Activated naive CD8-positive, alpha-beta T cell (primary cell): ENCODE data around the gene RPS27L.

Experiments used
- H3K27ac Mint-ChIP-seq: one replicate; pipeline ENCODE4 v1.8.0; 2021; ENCODE audit warnings: mixed read lengths
- H3K27me3 Mint-ChIP-seq: one replicate; pipeline ENCODE4 v1.8.0; 2021; ENCODE audit warnings: mixed read lengths
- H3K36me3 Mint-ChIP-seq: one replicate; pipeline ENCODE4 v1.8.0; 2021; ENCODE audit warnings: mixed read lengths
- H3K4me1 Mint-ChIP-seq: one replicate; pipeline ENCODE4 v1.8.0; 2021; ENCODE audit warnings: low read depth, mixed read lengths
- H3K4me3 Mint-ChIP-seq: one replicate; pipeline ENCODE4 v1.8.0; 2021; ENCODE audit warnings: mild to moderate bottlenecking, mixed read lengths
- H3K9me3 Mint-ChIP-seq: one replicate; pipeline ENCODE4 v1.8.0; 2021; ENCODE audit warnings: low read depth, mixed read lengths

The RPS27L gene

DNA sequence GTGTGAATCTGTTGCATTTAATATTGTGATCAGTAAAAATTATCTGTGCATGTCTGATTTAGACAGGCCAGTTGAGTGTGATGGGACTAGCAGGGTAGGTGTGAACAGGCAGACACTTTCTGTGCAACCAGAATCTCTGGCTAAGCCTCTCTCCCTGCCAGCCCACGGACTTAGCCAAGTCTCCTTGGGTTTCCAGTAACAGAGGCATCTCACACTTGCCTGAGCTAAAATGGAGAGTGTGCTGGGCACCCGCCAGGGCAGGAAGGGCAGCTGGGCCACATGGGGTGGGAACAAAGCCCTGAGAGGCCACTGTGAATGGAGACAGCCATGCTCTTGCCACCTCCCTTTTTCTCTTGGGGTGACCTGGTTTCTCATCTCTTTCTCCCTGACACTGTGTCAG lies 12.5 kb upstream of the RPS27L start:
- H3K36me3 Mint-ChIP-seq, result no peaks in the 10 kb centered on the region
- H3K4me3 Mint-ChIP-seq, result no peak overlapping the region
- no peaks in the 10 kb centered on the region for H3K9me3 Mint-ChIP-seq
- H3K4me1 Mint-ChIP-seq, result peaks cover 5% of the 10 kb centered on the region
- no peak overlapping the region for H3K27ac Mint-ChIP-seq
- no peaks in the 10 kb centered on the region for H3K27me3 Mint-ChIP-seq

- Mint-ChIP-seq H3K36me3 (no peaks in the 10 kb centered on the region), H3K4me3 (no peak overlapping the region), H3K4me1 (peaks cover 5% of the 10 kb centered on the region)
Observed at GRCh38 chr15:63166219-63166618, 8.9 kb upstream of the RPS27L start.

GRCh38 chr15:63165166-63165859 lies 8.0 kb upstream of the RPS27L start:
- no peak overlapping the region for H3K27ac Mint-ChIP-seq

More at GRCh38 chr15:63166219-63166618, 8.9 kb upstream of the RPS27L start:
- no peaks in the 10 kb centered on the region for H3K9me3 Mint-ChIP-seq
- no peaks in the 10 kb centered on the region for H3K27me3 Mint-ChIP-seq
- H3K27ac Mint-ChIP-seq, result no peak overlapping the region

DNA sequence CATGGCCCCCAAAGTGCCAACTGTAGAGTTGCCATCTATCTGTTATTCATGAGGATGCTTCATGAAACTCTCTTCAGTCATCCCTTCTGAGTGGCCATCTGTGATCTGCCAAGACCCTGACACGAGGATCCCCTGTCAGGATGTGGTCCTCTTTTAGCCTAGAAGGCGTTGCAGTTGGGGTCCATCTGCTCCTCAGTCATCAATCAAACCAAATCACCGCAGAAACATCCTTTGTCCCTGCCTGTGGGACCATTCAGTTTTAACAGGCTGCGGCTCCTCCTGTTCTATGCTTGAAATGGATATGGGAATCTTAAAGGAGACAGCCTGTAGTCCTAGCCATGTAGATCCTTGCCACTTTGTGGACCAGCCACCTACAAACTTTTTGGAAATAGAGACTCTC lies 5.9 kb upstream of the RPS27L start:
- H3K27me3 Mint-ChIP-seq, result no peaks in the 10 kb centered on the region
- no peaks in the 10 kb centered on the region for H3K9me3 Mint-ChIP-seq
- H3K4me3 Mint-ChIP-seq, result no peak overlapping the region
- no peaks in the 10 kb centered on the region for H3K36me3 Mint-ChIP-seq
- H3K27ac Mint-ChIP-seq, result no peak overlapping the region
- H3K4me1 Mint-ChIP-seq, result peaks cover 5% of the 10 kb centered on the region

More at GRCh38 chr15:63165166-63165859, 8.0 kb upstream of the RPS27L start:
- H3K36me3 Mint-ChIP-seq, result no peaks in the 10 kb centered on the region
- no peak overlapping the region for H3K4me3 Mint-ChIP-seq
- H3K9me3 Mint-ChIP-seq, result no peaks in the 10 kb centered on the region
- no peaks in the 10 kb centered on the region for H3K27me3 Mint-ChIP-seq
- peaks cover 5% of the 10 kb centered on the region for H3K4me1 Mint-ChIP-seq

GRCh38 chr15:63160638-63161037 lies 3.4 kb upstream of the RPS27L start:
- Mint-ChIP-seq H3K27ac (no peak overlapping the region), H3K4me1 (peaks cover 9% of the 10 kb centered on the region)

DNA sequence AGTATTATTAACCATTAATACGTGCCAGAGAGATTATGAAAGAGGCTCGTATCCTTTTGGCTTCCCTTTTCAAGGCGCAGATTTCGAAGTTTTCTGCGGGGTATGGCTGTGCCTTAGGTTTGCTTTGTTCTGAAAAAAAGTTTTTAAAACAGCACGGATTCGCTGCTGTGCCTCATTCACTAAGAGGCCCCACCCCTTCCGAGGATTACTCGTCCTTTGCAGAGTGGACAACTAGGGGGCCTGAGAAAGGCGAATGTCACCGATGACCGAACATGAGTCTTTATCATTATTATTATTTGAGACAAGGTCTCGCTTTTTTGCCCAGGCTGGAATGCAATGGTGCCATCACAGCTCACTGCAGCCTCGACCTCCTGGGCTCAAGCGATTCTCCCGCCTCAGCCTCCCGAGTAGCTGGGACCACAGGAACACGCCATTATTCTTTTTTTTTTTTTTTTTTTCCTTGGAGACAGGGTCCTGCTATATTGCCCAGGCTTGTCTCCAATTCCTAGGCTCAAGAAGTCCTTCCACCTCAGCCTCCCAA lies 684 bp upstream of the RPS27L start:
- Mint-ChIP-seq H3K36me3 (no peaks in the 10 kb centered on the region), H3K4me3 (peak overlapping the region; percentile 90), H3K9me3 (no peaks in the 10 kb centered on the region), H3K4me1 (peaks cover 21% of the 10 kb centered on the region), H3K27me3 (no peaks in the 10 kb centered on the region), H3K27ac (peak overlapping the region; percentile 87)

More at GRCh38 chr15:63160638-63161037, 3.4 kb upstream of the RPS27L start:
- no peak overlapping the region for H3K4me3 Mint-ChIP-seq
- no peaks in the 10 kb centered on the region for H3K36me3 Mint-ChIP-seq
- H3K9me3 Mint-ChIP-seq, result no peaks in the 10 kb centered on the region
- H3K27me3 Mint-ChIP-seq, result no peaks in the 10 kb centered on the region

GRCh38 chr15:63156755-63157117 lies 541 bp downstream of the RPS27L start:
- Mint-ChIP-seq H3K9me3 (no peaks in the 10 kb centered on the region), H3K36me3 (peaks cover 3% of the 10 kb centered on the region), H3K27me3 (no peaks in the 10 kb centered on the region), H3K27ac (peak overlapping the region; percentile 94), H3K4me1 (peaks cover 22% of the 10 kb centered on the region), H3K4me3 (peak overlapping the region; percentile 99)

- Mint-ChIP-seq H3K27ac (peak overlapping the region; percentile 94), H3K36me3 (peaks cover 6% of the 10 kb centered on the region)
Observed at GRCh38 chr15:63156086-63156710, 1.1 kb downstream of the RPS27L start.

GRCh38 chr15:63155486-63155885 lies 1.8 kb downstream of the RPS27L start:
- Mint-ChIP-seq H3K4me3 (peak overlapping the region; percentile 99), H3K27me3 (no peaks in the 10 kb centered on the region), H3K36me3 (peaks cover 6% of the 10 kb centered on the region), H3K9me3 (no peaks in the 10 kb centered on the region), H3K4me1 (peaks cover 22% of the 10 kb centered on the region), H3K27ac (peak overlapping the region; percentile 71)

More at GRCh38 chr15:63156086-63156710, 1.1 kb downstream of the RPS27L start:
- no peaks in the 10 kb centered on the region for H3K27me3 Mint-ChIP-seq
- no peaks in the 10 kb centered on the region for H3K9me3 Mint-ChIP-seq
- H3K4me1 Mint-ChIP-seq, result peaks cover 22% of the 10 kb centered on the region
- H3K4me3 Mint-ChIP-seq, result peak overlapping the region; percentile 99

DNA sequence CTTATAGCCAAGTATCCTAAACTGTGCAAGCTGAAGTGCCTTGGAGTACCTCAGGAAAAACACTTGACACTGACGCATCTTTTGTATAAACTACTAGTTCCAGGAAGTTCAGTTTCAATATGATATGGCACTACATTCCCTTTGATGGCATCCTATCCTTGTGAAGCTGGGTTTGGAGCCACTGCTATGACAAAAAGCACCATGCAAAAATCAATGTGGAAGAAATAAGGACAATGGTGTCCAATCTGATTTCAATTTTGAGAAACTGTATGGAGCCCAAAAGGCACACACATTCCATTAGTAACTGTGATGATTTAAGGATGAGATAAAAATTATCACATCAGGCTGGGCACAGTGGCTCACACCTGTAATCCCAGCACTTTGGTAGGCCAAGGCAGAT lies 5.6 kb downstream of the RPS27L start:
- Mint-ChIP-seq H3K36me3 (peaks cover 10% of the 10 kb centered on the region), H3K27me3 (no peaks in the 10 kb centered on the region), H3K27ac (peak overlapping the region; percentile 82), H3K9me3 (no peaks in the 10 kb centered on the region), H3K4me3 (no peak overlapping the region), H3K4me1 (peaks cover 27% of the 10 kb centered on the region)

GRCh38 chr15:63146684-63147083 lies 10.6 kb downstream of the RPS27L start:
- no peak overlapping the region for H3K27ac Mint-ChIP-seq
- no peaks in the 10 kb centered on the region for H3K9me3 Mint-ChIP-seq
- H3K27me3 Mint-ChIP-seq, result no peaks in the 10 kb centered on the region
- H3K4me3 Mint-ChIP-seq, result no peak overlapping the region
- peaks cover 9% of the 10 kb centered on the region for H3K4me1 Mint-ChIP-seq
- peaks cover 18% of the 10 kb centered on the region for H3K36me3 Mint-ChIP-seq

GRCh38 chr15:63145426-63145825 lies 11.9 kb downstream of the RPS27L start:
- peaks cover 11% of the 10 kb centered on the region for H3K4me1 Mint-ChIP-seq
- H3K9me3 Mint-ChIP-seq, result no peaks in the 10 kb centered on the region
- no peaks in the 10 kb centered on the region for H3K27me3 Mint-ChIP-seq
- peaks cover 22% of the 10 kb centered on the region for H3K36me3 Mint-ChIP-seq
- H3K27ac Mint-ChIP-seq, result no peak overlapping the region
- no peak overlapping the region for H3K4me3 Mint-ChIP-seq

DNA sequence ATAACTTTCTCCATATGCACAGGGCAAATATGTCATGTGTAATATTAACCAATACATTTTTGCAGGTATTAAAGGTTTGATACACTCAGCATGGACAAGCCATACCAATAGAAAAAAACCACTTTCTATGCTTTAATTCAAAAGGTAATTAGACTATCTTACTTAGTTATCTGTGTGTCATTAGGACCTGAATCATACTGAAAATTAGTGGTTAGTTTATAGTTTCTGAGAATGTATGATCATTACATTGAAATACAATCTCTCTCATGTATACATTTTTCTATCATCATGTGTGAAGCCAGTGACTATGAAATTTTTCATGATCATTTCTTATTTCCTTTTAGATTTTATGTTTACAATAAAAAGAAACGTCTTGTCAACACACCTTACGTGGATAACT lies 16.3 kb downstream of the RPS27L start:
- Mint-ChIP-seq H3K36me3 (peaks cover 21% of the 10 kb centered on the region), H3K4me1 (peaks cover 6% of the 10 kb centered on the region), H3K9me3 (no peaks in the 10 kb centered on the region), H3K27ac (no peak overlapping the region), H3K4me3 (no peak overlapping the region), H3K27me3 (no peaks in the 10 kb centered on the region)

DNA sequence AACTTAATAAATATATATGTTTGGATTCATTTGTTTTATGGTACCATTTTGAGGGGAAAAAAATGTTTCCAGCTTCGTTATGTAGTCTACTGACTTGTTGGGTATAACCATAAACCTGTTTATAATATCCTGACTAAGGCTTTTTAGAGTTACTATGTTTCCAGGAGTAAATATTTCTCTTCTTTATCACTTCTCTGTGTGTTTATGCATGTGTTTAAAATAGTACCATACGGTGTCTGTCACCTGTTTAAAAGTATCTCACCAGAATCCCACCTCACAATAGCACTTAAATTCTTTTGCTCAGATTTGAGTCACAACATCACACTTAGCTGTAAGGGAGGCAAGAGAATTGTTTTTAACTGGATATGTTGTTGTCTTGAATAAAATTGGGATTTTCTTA lies 20.5 kb downstream of the RPS27L start:
- Mint-ChIP-seq H3K27me3 (no peaks in the 10 kb centered on the region), H3K4me3 (no peak overlapping the region), H3K27ac (peak overlapping the region; percentile 16), H3K9me3 (no peaks in the 10 kb centered on the region), H3K36me3 (peaks cover 10% of the 10 kb centered on the region), H3K4me1 (peaks cover 10% of the 10 kb centered on the region)

DNA sequence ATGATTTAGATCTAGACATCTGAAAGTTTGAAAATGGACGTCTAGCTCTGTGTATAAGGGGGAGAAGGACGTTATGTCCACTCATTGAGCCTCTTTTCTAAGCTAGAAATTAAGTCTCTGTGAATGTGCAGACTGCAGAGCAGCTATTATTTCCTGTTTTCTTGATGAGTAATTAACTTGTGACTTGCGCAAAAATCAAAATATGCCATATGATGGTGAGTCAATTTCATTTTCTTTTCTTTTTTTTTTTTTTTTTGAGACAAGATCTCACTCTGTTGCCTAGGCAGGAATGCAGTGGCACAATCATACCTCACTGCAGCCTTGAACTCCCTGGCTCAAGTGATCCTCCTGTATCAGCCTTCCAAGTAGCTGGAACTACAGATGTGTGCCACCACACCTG lies 21.5 kb downstream of the RPS27L start:
- Mint-ChIP-seq H3K4me3 (no peak overlapping the region), H3K27ac (peak overlapping the region; percentile 22), H3K27me3 (no peaks in the 10 kb centered on the region), H3K36me3 (peaks cover 3% of the 10 kb centered on the region), H3K9me3 (no peaks in the 10 kb centered on the region), H3K4me1 (peaks cover 8% of the 10 kb centered on the region)
